Fibroblast of pulmonary artery (primary cell): Measurements from ENCODE around the gene IER3IP1.
"Not testable (repeated sequence)": the region's sequence is repeated elsewhere in the genome, so short reads cannot be mapped to it uniquely, and the experiment has no call there.

Source experiments
- DNase-seq: peaks from one replicate; pipeline ENCODE4 v3.0.0-alpha.2; 2010; ENCODE audit warnings: low read depth
- H3K4me3 ChIP-seq: replicated peaks from 2 replicates; pipeline ENCODE4 v1.5.1; 2011; ENCODE audit warnings: low read depth, mild to moderate bottlenecking, control low read depth, low read length, moderate library complexity
- CTCF ChIP-seq: IDR thresholded peaks from 2 replicates; pipeline ENCODE4 v1.5.1; 2011; ENCODE audit warnings: mild to moderate bottlenecking, control low read depth, low read length, inconsistent platforms; ENCODE audit errors: missing control alignments

Gene IER3IP1

GRCh38 chr18:47174545-47175116 lies 1.5 kb downstream of the IER3IP1 start:
- no peak for TF ChIP-seq CTCF
- H3K4me3 ChIP-seq, result peak overlapping the region; percentile 96
- DNase-seq, result no peak

- no peak for DNase-seq
- no peak for TF ChIP-seq CTCF
- H3K4me3 ChIP-seq, result no peak overlapping the region
Measured at GRCh38 chr18:47172476-47172875, 3.7 kb downstream of the IER3IP1 start.

- no peak for TF ChIP-seq CTCF
- H3K4me3 ChIP-seq, result no peak overlapping the region
- no peak for DNase-seq
Measured at GRCh38 chr18:47168913-47169312, 7.3 kb downstream of the IER3IP1 start.

- no peak overlapping the region for H3K4me3 ChIP-seq
- no peak for TF ChIP-seq CTCF
- DNase-seq, result no peak
Measured at GRCh38 chr18:47168509-47168908, 7.7 kb downstream of the IER3IP1 start.

GRCh38 chr18:47166294-47166693 lies 9.9 kb downstream of the IER3IP1 start:
- H3K4me3 ChIP-seq, result no peak overlapping the region
- DNase-seq, result no peak
- TF ChIP-seq CTCF, result no peak

GRCh38 chr18:47163241-47163640 lies 12.9 kb downstream of the IER3IP1 start:
- H3K4me3 ChIP-seq, result peak overlapping the region; percentile 36
- peak; percentile 73 for DNase-seq
- no peak for TF ChIP-seq CTCF

- no peak for DNase-seq
- TF ChIP-seq CTCF, result no peak
- H3K4me3 ChIP-seq, result no peak overlapping the region
Measured at GRCh38 chr18:47160256-47160655, 15.9 kb downstream of the IER3IP1 start.

GRCh38 chr18:47158404-47158803 lies 17.8 kb downstream of the IER3IP1 start:
- DNase-seq, result peak; percentile 46
- not testable (repeated sequence) for H3K4me3 ChIP-seq
